GM18507 (cell line): Measurements from ENCODE around the gene LONP1.

Experiments used
- DNase-seq: peaks from one replicate; pipeline ENCODE4 v3.0.0; 2011; ENCODE audit warnings: low read depth; ENCODE audit not compliant: insufficient read length; ENCODE audit errors: extremely low spot score
- FAIRE-seq: peaks from 2 replicates; lab custom pipeline; 2011; peaks lifted over from hg19 to GRCh38; lab: Jason Lieb, UNC

Gene LONP1

GRCh38 chr19:5682107-5682482 lies 37.9 kb downstream of the LONP1 start:
- no peak for FAIRE-seq
- no peak for DNase-seq

- no peak for DNase-seq
- no peak for FAIRE-seq
These were observed 38.4 kb downstream of the LONP1 start for GRCh38 chr19:5681391-5682106.

GRCh38 chr19:5680437-5681368 lies 39.2 kb downstream of the LONP1 start, which contains the start of the genes HSD11B1L and MICOS13:
Gene HSD11B1L (plus strand): TSS chr19:5681027. CDS start chr19:5684833, 3,806 bp downstream.
Gene MICOS13 (minus strand): TSS chr19:5680516. CDS start chr19:5680486, 30 bp downstream.
- DNase-seq (peak; percentile 92), FAIRE-seq (peak; percentile 100)

GRCh38 chr19:5680084-5680436 lies 39.9 kb downstream of the LONP1 start:
- no peak for FAIRE-seq
- no peak for DNase-seq

GRCh38 chr19:5679289-5680083 lies 40.5 kb downstream of the LONP1 start:
- FAIRE-seq, result no peak
- no peak for DNase-seq

- no peak for FAIRE-seq
- DNase-seq, result no peak
These were observed 41.8 kb downstream of the LONP1 start for GRCh38 chr19:5678071-5678718.

- DNase-seq, result no peak
- FAIRE-seq, result no peak
These were observed 42.4 kb downstream of the LONP1 start for GRCh38 chr19:5677580-5677979.

- FAIRE-seq, result no peak
- no peak for DNase-seq
These were observed 42.8 kb downstream of the LONP1 start for GRCh38 chr19:5677136-5677535.

GRCh38 chr19:5676772-5677105 lies 43.2 kb downstream of the LONP1 start:
- FAIRE-seq (no peak), DNase-seq (no peak)

GRCh38 chr19:5676105-5676771 lies 43.7 kb downstream of the LONP1 start:
- no peak for DNase-seq
- FAIRE-seq, result no peak

- FAIRE-seq (no peak), DNase-seq (no peak)
These were observed 45.2 kb downstream of the LONP1 start for GRCh38 chr19:5674714-5675113.

GRCh38 chr19:5673752-5674151 lies 46.2 kb downstream of the LONP1 start:
- FAIRE-seq (no peak), DNase-seq (no peak)

GRCh38 chr19:5672708-5673459 lies 47.1 kb downstream of the LONP1 start:
- FAIRE-seq, result no peak
- DNase-seq, result no peak

GRCh38 chr19:5671600-5671999 lies 48.3 kb downstream of the LONP1 start:
- DNase-seq (no peak), FAIRE-seq (no peak)

- FAIRE-seq (no peak), DNase-seq (no peak)
These were observed 50.7 kb downstream of the LONP1 start for GRCh38 chr19:5669212-5669611.

GRCh38 chr19:5667751-5668271 lies 52.1 kb downstream of the LONP1 start:
- no peak for FAIRE-seq
- DNase-seq, result no peak

- DNase-seq, result no peak
- FAIRE-seq, result no peak
These were observed 52.9 kb downstream of the LONP1 start for GRCh38 chr19:5666921-5667610.
